WI38 (cell line): ENCODE measurements around the gene INTS1.

Experiments
- H3K4me3 ChIP-seq: 2 replicates; pipeline ENCODE4 v1.5.1; 2011; ENCODE audit warnings: low read depth, mild to moderate bottlenecking, control low read depth, low read length
- CTCF ChIP-seq: IDR thresholded peaks from 2 replicates; pipeline ENCODE4 v1.5.1; 2012; ENCODE audit warnings: low read depth, mild to moderate bottlenecking, control low read depth, low read length

INTS1 gene

GRCh38 chr7:1545417-1546246 is 41.4 kb upstream of the INTS1 start:
- H3K4me3 ChIP-seq, result no peak overlapping the region
- TF ChIP-seq CTCF, result no peak

GRCh38 chr7:1544896-1545416 is 40.8 kb upstream of the INTS1 start:
- no peak overlapping the region for H3K4me3 ChIP-seq
- no peak for TF ChIP-seq CTCF

DNA sequence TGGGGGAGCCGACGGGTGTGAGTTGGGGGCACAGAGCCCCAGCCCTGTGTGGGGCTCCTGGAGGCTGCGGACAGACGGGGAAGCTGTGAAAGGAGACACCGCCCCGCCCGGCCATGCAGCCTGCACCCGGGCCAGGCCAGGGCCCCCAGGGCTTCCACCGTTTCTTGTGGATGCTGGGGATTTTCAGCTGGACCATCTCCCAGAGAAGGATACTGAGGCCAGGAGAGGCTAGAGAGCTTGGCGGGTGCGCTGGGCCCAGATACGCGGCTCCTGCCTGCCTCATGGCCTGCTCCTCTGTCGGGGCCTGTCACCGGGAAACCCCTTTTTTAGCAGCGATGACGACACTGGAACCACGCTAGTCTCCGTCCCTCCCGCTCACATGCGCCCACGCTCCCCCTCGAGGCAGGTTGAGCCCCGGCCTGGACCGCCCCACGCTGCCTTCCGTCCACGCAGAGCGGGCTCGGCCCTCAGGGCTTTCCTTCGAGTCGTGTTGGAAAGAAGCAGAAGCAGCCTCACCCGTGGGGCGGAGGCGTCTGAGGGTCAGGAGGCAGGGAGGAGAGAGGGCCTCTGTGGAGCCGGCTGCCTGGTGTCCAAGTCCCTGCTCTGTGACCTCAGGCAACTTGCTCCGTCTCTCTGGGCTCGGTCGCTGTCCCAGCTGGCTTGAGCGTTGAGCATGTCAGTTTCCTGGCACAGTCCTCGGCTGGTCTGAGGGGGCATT is 40.1 kb upstream of the INTS1 start:
- TF ChIP-seq CTCF, result no peak
- H3K4me3 ChIP-seq, result no peak overlapping the region

GRCh38 chr7:1543826-1544177 is 39.6 kb upstream of the INTS1 start:
- no peak overlapping the region for H3K4me3 ChIP-seq
- no peak for TF ChIP-seq CTCF

GRCh38 chr7:1542841-1543747 is 38.9 kb upstream of the INTS1 start:
- TF ChIP-seq CTCF, result no peak
- H3K4me3 ChIP-seq, result no peak overlapping the region

DNA sequence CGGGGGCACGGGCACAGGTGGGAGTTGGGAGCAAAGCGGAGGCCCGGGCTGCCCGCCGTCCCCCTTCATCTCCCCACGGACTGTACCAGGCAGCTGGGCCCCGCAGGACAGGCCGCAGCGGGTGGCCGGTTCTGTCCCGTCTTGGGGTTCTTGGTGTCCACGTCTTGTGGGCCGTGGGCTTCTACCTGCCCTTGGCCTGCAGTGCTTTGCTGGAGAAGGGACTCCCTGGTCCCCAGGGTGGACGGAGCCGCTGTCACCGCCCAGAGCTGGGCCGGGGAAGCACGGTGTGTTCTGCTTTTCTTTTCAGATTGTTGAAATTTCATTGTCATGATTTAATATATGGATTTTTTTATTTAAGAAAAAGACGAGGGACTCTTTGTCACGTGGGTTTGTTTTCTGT is 38.1 kb upstream of the INTS1 start:
- H3K4me3 ChIP-seq, result no peak overlapping the region
- TF ChIP-seq CTCF, result no peak
